ENCODE measurements around the gene FOXB1.

The FOXB1 gene

GRCh38 chr15:59999612-60000112 is 4.4 kb upstream of the FOXB1 start:
- H3K27ac ChIP-seq: no peak overlapping the region
- no peak for TF ChIP-seq CTCF (conservative IDR thresholded peaks at IDR 0.05)
- no peak for TF ChIP-seq ZFX (IDR thresholded peaks at IDR 0.05)

- no peak overlapping the region for H3K27ac ChIP-seq
- TF ChIP-seq CTCF (conservative IDR thresholded peaks at IDR 0.05) (no peak; the same call in 1 of the 2 replicates), ZFX (IDR thresholded peaks at IDR 0.05) (no peak)
These were observed 3.8 kb upstream of the FOXB1 start for GRCh38 chr15:60000113-60000823.

- TF ChIP-seq ZFX (IDR thresholded peaks at IDR 0.05): no peak
- no peak for TF ChIP-seq CTCF (conservative IDR thresholded peaks at IDR 0.05)
- no peak overlapping the region for H3K27ac ChIP-seq
These were observed 3.1 kb upstream of the FOXB1 start for GRCh38 chr15:60000824-60001609.

- no peak overlapping the region for H3K27ac ChIP-seq
- TF ChIP-seq ZFX (IDR thresholded peaks at IDR 0.05): no peak
- TF ChIP-seq CTCF (conservative IDR thresholded peaks at IDR 0.05): no peak
These were observed 2.2 kb upstream of the FOXB1 start for GRCh38 chr15:60001610-60002527.

GRCh38 chr15:60002528-60003218 is 1.4 kb upstream of the FOXB1 start:
- TF ChIP-seq CTCF (conservative IDR thresholded peaks at IDR 0.05) (no peak), ZFX (IDR thresholded peaks at IDR 0.05) (no peak)
- no peak overlapping the region for H3K27ac ChIP-seq

GRCh38 chr15:60003243-60004008 is 685 bp upstream of the FOXB1 start:
- H3K27ac ChIP-seq: no peak overlapping the region
- no peak for TF ChIP-seq CTCF (conservative IDR thresholded peaks at IDR 0.05)
- TF ChIP-seq ZFX (IDR thresholded peaks at IDR 0.05): no peak

Data from C4-2B (cell line).